HG03280 (cell line): Measurements from ENCODE around the gene PSEN1.

ENCODE experiments used
- ATAC-seq: cut with Tn5 transposase; IDR thresholded peaks from one replicate; pipeline ENCODE4 v1.9.1; 2021; ENCODE audit warnings: mild to moderate bottlenecking, moderate library complexity; ENCODE audit not compliant: unreplicated experiment

The PSEN1 gene

GRCh38 chr14:73136387-73137225, at the start of gene PSEN1:
Gene PSEN1, plus strand, starts transcription at chr14:73136507. Its CDS starts 11,513 bp downstream, at chr14:73148020.
- ATAC-seq, result peak; percentile 90

DNA sequence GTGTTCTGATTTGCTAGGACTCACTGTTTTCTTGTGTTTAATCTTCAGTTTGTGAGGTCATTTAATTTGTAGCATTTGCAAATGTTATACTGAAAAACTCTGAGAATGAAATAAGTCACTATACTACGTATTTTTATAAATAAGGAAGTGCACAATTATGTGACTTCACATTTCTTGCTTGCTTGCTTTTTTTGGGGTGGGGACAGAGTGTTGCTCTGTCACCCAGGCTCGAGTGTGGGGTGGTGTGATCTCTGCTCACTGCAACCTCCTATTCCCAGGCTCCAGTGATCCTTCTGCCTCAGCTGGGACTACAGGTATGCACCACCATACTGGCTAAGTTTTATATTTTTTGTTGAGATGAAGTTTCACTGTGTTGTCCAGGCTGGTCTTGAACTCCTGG, 45.3 kb upstream of the PSEN1 start:
- ATAC-seq, result no peak

DNA sequence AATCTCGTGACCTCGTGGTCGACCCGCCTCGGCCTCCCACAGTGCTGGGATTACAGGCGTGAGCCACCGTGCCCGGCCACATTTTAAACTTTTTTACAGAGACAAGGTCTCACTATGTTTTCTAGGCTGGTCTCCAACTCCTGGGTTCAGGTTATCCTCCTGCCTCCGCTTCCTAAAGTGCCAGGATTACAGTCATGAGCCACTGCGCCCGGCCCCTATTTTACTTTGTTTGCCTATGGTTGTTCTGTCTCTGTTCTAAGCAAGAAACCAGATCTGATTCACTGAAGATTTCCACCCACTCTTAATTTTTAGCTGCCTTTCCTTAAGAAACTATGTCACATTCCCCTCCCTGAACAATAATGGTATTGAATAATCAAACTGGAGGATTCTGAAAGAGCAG, 38.9 kb upstream of the PSEN1 start:
- ATAC-seq, result no peak

DNA sequence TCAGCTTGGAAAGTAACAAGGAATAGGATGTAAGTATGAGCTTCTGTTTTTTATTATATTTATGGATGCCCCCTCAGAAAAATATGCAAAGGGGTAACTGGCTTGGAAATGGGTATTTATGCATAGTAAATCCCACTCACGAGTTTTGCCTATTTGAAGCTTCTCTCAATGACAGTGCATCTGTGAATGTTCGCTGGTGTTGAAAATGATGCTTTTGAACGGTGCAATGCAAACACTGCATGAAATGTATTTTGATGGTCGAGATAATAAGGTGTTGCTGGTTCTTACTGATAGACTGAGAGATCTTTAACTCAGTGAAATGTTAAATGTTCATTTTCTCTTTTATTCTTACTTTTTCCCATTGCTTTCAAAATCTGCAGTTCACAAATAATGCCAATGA, 36.0 kb upstream of the PSEN1 start:
- ATAC-seq, result no peak

DNA sequence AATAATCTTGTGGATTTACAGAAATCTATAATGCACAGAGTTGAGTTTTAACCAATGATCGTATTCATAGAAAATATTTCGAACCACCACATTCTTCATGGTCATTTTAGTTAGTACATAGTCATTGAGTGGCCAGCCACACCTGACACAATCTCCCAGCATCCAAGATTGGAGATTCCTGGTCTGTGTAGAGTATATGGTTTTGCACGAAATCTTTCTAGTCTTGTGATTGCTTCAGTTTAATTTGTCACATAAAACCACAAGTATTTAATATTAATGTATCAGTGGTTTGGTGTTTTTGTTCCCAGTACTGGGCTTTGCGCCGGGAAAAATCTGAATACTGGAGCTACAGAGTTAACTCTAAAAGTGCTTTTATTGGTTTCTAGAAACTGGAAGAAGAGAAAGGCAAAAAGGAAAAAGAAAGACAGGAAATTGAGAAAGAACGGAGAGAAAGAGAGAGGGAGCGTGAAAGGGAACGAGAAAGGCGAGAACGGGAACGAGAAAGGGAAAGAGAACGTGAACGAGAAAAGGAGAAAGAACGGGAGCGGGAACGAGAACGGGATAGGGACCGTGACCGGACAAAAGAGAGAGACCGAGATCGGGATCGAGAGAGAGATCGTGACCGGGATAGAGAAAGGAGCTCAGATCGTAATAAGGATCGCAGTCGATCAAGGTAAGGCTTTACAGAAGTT, 33.4 kb upstream of the PSEN1 start:
- ATAC-seq, result no peak

GRCh38 chr14:73105050-73105449, 31.3 kb upstream of the PSEN1 start:
- ATAC-seq, result no peak

DNA sequence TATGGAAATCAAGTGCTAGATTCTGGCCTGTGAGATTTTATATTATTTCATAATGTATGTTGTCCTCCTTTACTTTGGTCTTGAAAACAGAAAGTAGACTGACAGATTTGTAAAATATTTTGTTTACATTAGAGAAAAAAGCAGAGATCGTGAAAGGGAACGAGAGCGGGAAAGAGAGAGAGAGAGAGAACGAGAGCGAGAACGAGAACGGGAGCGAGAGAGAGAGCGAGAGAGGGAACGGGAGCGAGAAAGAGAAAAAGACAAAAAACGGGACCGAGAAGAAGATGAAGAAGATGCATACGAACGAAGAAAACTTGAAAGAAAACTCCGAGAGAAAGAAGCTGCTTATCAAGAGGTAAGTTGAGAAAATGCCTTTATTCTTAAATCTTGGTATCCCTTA, 30.6 kb upstream of the PSEN1 start:
- no peak for ATAC-seq

DNA sequence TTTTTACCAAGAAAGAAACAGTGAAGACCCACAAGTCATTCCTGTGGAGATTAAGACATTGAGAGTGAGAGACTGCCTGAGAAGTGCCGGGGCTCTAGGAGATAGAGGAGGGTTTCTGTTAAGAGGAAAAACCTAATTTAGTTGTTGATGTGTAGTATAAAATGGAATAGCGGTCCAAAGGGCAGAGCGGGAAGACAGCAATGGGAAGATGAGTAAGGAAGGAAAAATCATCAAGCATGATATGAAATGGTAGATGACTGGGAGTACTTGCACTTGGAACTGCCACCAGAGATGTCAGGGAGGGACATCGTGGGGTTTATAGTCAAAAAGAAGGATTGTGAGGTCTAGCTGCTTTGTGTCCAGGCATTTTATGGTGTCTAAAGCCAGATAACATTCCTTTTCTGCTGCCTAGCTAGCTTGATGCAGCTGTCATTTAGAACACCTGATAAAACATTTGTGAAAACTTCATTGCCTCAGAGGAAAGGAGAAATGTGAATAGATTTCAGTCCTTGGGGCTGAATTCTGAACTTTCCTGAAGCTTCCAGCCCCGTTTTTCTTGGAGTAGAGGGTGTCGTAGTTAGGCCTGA, 20.1 kb upstream of the PSEN1 start:
- ATAC-seq, result no peak

GRCh38 chr14:73124180-73124894, 12.0 kb upstream of the PSEN1 start:
- ATAC-seq, result no peak

DNA sequence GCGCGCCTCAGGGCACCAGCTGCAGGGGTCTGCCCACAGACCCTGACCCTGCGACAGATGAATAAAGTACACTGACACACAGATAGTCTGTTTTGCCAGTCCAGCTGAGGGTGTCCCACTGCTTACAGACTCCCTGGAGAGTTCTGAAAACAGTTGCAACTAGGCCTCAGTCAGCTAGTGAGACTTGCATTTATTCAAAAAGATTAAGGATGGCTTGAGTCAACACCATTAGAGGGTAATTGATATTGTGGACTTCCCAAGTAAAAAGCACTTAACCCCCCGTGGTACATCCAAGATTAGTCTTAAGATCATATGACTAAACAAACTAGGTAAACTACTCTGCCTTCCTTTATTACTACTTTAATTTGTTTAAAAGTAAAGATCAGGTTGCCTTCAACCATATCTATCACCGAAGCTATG, 11.1 kb upstream of the PSEN1 start:
- ATAC-seq, result no peak

- no peak for ATAC-seq
These were observed 10.6 kb upstream of the PSEN1 start for GRCh38 chr14:73125746-73126145.

DNA sequence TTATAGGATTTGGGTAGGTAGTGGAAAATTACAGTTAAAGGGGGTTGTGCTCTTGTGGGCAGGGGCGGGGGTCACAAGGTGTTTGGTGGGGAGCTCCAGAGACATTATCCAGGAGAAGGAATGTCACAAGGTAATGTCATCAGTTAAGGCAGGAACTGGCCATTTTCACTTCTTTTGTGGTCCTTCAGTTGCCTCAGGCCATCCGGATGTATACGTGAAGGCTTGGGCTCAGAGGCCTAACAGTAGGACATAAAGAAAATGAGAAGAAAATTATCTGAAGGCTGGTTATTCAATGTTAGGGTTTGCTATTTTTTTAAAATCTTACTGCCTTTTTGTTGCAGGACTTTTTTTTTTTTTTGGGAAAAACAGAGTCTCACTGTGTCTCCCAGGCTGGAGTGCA, 2.5 kb upstream of the PSEN1 start:
- no peak for ATAC-seq

- no peak for ATAC-seq
These were observed 271 bp upstream of the PSEN1 start for GRCh38 chr14:73136085-73136386.

GRCh38 chr14:73140811-73141323, 4.6 kb downstream of the PSEN1 start:
- ATAC-seq, result no peak

DNA sequence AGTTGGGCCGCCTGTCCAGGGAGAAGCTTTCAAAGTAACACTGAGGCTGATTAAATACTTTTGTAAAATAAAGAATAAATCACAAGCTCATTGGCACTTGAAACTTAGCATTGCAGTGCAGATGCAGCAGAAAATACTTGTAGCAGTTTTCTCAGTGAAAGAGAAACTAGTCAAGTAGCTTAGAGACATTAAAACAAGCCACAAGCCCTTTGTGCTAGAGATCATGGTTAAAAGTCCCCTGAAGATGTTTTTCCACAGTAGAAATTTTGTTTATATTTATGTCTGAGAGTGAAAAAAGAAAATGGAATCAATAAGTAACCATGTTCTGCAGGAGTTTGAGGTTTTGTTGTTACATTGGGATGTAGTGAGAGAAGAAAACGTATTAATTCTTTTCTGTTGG, 5.9 kb downstream of the PSEN1 start:
- no peak for ATAC-seq

DNA sequence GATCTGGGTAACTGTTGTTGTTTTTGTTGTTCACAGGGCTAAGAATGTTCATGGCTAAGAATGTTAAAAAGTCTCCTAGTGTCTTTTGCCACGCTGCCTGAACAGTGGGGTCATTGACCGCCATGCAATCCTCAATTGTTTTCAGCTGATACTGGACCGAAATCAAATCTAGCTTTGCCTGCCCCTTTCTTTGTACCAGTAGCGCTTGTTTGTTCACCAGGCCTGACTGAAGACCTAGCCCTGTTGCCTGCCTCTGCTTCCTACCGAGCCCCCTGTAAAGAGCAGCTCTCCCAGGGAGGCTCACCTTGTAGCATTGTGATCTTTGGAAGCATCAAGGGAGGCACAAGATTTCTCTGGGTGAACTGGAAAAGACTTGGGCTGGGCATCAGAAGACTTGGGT, 6.7 kb downstream of the PSEN1 start:
- ATAC-seq, result no peak

GRCh38 chr14:73143617-73144016, 7.3 kb downstream of the PSEN1 start:
- ATAC-seq, result no peak

DNA sequence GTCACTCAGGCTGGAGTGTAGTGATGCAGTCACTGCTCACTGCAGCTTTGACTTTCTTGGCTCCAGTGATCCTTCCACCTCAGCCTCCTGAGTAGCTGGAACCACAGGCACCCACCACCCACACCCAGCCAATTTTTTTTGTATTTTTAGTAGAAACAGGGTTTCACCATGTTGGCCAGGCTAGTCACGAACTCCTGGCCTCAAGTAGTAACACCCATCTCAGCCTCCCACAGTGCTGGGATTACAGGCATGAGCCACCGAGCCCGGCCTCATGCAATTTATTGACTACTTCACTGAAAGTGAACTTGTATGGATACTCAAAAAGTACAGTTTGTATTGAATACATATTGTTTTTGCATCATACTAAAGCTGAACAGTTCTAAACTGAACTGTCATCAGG, 9.1 kb downstream of the PSEN1 start:
- no peak for ATAC-seq

GRCh38 chr14:73146111-73146510, 9.8 kb downstream of the PSEN1 start:
- no peak for ATAC-seq

- no peak for ATAC-seq
These were observed 13.4 kb downstream of the PSEN1 start for GRCh38 chr14:73149753-73150152.

DNA sequence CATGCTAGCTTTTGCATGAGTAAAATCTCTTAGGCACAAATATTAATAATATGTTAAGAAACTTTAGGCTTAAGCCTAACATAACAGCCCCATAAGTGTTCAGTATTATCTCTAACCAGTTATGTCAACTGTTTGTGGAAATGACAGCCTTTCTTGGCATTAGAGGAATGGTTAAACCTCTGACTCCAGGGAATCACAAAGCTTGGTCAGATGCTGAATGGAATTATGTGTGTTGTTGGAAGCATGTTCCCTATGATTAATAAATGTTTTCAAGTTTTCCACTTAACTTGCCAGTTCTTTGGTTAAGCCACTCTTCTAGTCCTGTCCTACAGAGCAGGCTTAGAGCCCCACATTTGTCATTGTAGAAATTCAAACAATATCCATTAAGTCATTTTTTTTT, 17.0 kb downstream of the PSEN1 start:
- no peak for ATAC-seq
